Measurements from ENCODE around the gene NMNAT2.

DNA sequence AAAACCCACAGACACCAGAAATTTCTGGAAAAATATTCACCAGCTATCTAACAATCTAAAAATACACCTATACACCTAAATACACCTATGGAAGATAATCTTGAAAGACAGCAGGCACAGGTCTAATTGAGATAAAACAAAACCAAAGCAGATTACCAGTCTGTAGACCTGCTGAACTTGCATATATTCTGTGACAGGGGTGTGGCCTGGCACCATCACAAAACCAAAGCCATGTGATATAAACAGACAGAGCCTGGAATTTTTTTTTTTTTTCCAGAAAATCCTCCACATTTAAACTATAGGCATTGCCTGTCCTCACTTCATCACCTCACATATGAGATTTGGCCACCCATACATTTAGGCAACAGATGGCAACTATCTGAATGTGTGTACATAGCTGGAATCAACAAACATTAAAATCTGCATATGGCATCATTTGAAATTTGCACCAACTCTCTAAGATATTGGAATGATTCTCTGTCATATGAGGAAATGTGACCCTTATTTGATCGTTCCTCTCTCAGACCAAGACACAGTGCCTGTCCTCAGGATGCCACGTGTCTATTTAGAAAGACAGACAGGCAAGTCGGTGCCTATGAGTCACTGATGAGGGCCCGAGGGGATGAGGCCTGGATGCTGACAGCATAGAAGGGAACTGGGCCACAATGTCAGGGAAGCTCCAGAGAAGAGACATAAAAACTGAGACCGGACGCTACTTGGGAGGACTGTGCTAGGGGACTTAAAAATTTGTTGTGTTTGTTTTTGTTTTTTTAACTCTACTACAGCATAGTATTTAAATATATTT lies 32.6 kb downstream of the NMNAT2 start:
- TF ChIP-seq EZH2 (IDR thresholded peaks at IDR 0.05; ENCODE audit: borderline replicate concordance, insufficient read depth, low read length, poor library complexity, severe bottlenecking) (no peak), MXI1 (conservative IDR thresholded peaks at IDR 0.05; ENCODE audit: poor library complexity, severe bottlenecking) (no peak)
- TF ChIP-seq, protein P1, sequence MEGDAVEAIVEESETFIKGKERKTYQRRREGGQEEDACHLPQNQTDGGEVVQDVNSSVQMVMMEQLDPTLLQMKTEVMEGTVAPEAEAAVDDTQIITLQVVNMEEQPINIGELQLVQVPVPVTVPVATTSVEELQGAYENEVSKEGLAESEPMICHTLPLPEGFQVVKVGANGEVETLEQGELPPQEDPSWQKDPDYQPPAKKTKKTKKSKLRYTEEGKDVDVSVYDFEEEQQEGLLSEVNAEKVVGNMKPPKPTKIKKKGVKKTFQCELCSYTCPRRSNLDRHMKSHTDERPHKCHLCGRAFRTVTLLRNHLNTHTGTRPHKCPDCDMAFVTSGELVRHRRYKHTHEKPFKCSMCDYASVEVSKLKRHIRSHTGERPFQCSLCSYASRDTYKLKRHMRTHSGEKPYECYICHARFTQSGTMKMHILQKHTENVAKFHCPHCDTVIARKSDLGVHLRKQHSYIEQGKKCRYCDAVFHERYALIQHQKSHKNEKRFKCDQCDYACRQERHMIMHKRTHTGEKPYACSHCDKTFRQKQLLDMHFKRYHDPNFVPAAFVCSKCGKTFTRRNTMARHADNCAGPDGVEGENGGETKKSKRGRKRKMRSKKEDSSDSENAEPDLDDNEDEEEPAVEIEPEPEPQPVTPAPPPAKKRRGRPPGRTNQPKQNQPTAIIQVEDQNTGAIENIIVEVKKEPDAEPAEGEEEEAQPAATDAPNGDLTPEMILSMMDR (IDR thresholded peaks at IDR 0.05; ENCODE audit: poor library complexity, severe bottlenecking), result no peak
